ENCODE data around the gene CAPN14. TPM values are rescaled to one million over a fixed set of nuclear protein-coding genes. Genes with fewer than 3 reads are reported as not detected.

CAPN14 gene
- total RNA-seq, 4 donors from 2014 or later = 0.22 TPM; not detected in 3

DNA sequence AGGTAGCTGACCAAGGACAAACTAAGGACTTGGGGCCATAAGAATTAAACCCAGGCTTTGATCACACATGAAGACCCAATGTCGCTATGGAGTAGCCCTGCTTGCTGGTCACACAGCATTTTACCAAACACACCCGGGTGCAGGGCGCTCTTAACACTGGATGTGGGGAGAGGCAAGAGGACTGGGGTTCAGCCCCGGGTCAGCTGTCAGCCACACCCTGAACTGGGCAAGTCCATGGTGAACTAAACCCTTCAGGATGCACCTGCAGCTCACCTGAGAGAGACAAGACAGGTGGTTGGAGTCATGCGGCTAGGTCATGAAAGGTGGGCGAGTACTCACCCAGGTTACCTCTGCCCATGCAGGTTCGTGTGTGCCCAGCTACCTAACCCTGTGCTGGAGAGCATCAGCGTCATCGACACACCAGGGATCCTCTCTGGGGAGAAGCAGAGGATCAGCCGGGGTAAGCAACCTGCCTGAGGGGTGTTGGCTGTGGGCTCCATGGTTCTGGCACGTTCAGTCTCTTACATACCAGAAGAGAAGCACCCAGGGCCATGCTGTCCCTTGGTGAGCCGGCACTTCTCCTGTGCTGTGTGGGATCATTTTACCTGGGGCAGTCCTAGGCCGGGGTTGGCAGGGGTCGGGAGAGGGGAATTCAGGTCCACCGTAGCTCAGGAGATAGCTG, 31.8 kb upstream of the CAPN14 start:
- TF ChIP-seq, protein P1, sequence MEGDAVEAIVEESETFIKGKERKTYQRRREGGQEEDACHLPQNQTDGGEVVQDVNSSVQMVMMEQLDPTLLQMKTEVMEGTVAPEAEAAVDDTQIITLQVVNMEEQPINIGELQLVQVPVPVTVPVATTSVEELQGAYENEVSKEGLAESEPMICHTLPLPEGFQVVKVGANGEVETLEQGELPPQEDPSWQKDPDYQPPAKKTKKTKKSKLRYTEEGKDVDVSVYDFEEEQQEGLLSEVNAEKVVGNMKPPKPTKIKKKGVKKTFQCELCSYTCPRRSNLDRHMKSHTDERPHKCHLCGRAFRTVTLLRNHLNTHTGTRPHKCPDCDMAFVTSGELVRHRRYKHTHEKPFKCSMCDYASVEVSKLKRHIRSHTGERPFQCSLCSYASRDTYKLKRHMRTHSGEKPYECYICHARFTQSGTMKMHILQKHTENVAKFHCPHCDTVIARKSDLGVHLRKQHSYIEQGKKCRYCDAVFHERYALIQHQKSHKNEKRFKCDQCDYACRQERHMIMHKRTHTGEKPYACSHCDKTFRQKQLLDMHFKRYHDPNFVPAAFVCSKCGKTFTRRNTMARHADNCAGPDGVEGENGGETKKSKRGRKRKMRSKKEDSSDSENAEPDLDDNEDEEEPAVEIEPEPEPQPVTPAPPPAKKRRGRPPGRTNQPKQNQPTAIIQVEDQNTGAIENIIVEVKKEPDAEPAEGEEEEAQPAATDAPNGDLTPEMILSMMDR (IDR thresholded peaks at IDR 0.05; ENCODE audit: low read depth) = no peak

DNA sequence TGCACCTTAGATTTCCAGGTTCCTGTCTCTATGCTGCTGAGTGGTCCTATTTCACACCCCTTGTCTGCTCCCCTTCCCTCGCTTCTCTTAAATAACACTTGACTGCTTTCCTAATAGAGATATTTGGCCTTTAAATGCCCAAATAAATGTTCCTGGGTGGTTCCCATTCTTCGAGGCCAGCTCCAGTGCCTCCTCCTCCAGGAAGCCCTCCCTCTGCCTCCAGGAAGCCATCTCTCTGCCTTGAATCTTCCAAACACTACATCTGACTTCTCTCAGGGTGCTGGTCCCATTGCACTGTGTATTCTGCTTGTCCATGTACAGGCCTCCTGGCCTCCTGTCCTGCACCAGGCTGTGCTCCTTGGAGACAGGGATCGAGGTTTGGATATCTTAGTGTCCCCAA, 30.8 kb upstream of the CAPN14 start:
- TF ChIP-seq, protein P1 (IDR thresholded peaks at IDR 0.05; ENCODE audit: low read depth) = no peak

DNA sequence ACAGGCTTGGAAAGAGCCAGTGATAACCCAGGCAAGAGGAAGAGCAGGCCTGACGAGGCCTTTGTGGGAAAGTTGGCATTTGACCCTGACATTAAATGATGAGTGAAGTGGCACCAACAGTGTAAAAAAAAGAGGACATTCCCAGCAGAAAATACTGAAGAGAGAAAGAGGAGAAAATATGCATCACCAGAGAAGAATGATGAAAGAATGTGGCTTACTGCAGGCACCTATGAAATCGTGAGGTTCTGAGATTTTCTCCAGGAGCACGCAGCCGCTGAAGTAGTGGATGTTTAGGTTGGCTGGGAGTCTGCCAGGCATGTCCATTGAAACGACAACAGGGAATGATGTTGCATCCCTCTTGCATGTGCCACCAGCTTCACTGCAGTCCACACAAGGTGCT, 30.4 kb upstream of the CAPN14 start:
- TF ChIP-seq, protein P1 (IDR thresholded peaks at IDR 0.05; ENCODE audit: low read depth) = no peak

DNA sequence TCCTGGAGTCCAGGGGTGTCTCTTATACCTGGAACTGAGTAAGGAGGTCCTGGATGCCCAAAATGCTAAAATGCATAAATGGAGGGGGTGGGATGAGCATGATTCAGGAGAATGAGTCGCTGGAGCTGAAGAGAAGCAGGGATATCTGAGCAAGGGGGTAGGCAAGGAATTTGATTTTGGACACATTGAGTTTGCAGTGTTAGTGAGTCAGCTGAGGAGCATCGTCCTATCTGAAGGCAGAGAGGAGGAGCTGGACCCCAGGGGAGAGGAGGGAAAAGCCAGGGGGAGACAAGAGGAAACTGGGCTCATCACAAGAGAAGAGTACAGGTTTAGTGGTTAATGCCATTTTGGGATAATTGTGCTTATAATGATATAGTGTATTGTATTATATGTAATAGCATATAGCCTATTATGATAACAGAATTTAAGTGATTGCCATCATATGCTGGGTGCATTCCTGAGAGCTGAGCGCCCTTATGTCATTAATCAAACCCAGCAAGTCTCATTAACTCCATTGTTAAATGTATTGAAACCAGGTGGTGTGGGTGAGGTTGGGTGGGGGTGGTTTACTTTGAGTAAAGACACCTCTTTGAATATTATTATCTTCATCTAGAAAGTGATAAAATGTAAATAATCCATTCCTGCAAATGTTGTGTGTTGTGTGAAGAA, 29.0 kb upstream of the CAPN14 start:
- TF ChIP-seq, protein P1 (IDR thresholded peaks at IDR 0.05; ENCODE audit: low read depth) = no peak

DNA sequence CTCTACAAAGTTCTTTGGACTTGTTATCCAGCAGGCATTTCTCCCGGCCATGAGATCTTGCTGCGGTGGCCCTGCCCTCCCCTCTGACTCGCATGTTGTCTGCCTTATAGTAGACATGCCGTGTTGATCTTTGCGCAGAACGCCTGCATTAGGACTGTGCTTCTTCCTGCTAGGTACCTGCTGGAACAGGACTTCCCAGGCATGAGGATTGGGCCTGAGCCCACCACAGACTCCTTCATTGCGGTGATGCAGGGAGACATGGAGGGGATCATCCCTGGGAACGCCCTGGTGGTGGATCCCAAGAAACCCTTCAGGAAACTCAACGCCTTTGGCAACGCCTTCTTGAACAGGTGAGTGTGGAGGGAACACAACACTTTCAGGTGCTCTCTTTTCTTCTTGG, 26.8 kb upstream of the CAPN14 start:
- TF ChIP-seq, protein P1 (IDR thresholded peaks at IDR 0.05; ENCODE audit: low read depth) = no peak

DNA sequence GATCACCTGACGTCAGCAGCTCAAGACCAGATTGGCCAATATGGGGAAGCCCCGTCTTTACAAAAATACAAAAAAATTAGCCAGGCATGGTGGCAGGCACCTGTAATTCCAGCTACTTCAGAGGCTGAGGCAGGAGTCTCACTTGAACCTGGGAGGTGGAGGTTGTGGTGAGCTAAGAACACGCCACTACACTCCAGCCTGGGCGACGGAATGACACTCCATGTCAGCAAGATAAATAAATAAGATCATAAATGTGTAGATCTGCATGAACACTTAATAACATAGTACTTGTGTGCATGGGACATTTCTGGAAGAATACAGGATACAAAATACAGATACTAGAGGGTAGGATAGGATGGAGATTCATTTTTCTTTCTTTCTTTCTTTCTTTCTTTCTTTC, 25.7 kb upstream of the CAPN14 start:
- TF ChIP-seq, protein P1 (IDR thresholded peaks at IDR 0.05; ENCODE audit: low read depth) = no peak

DNA sequence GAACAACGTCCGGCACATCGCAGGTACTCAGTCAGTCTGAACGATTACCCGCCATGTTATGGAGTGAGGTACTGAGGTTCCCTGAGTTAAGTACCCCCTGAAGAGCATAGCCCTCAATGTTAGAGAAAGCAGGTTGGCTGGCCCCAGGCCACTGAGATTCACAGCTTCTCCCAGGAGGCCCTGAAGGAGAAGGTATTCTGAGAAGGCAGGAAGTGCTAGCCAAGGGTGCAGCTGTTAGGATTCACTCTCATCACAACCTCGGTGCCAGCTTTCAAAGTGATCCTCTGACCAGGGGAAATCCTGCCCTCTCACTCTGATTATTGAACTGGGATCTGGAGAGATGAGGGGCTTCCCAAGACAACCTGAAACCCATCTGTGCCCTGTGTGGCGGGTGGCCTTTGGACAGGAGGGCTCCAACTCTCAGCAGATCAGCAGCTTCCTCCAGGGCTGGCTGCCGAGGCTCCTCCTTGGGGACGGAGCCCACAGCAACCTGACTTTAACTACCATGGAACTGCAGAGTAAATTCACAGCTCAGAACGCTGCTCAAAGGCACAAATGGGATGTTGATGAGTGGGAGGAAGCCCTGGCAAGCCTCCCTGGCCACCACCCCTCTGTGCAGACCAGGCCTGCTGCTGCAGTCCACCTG, 24.4 kb upstream of the CAPN14 start:
- TF ChIP-seq, protein P1 (IDR thresholded peaks at IDR 0.05; ENCODE audit: low read depth) = no peak

All from subcutaneous adipose tissue (tissue), 4 donors.